ENCODE results near the gene TECRL.

TECRL gene, protein sequence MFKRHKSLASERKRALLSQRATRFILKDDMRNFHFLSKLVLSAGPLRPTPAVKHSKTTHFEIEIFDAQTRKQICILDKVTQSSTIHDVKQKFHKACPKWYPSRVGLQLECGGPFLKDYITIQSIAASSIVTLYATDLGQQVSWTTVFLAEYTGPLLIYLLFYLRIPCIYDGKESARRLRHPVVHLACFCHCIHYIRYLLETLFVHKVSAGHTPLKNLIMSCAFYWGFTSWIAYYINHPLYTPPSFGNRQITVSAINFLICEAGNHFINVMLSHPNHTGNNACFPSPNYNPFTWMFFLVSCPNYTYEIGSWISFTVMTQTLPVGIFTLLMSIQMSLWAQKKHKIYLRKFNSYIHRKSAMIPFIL

DNA sequence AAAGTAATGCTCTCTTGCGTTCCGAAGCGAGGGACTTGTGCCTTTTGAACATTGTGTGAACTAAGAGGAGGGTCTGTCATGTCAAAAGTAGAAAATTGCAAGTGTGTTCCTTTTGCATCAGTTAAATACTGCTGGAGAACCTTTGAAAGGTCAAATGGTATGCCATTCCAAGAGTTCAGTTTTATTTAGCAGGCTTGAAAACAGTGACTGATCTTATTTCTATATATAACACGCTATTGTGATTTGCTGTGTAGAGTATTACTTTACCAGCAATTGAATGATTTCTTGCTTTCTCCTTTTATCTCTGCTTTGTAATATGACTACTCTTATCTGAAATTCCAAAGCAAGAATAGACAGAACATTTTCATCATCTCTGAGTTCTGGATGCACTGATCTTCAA lies at the start of gene TECRL:
TECRL (minus strand) TSS at position 151 of the 400 bp plus-strand sequence; CDS start at position 52, 99 bp downstream.
- DNase-seq, result no peak

DNA sequence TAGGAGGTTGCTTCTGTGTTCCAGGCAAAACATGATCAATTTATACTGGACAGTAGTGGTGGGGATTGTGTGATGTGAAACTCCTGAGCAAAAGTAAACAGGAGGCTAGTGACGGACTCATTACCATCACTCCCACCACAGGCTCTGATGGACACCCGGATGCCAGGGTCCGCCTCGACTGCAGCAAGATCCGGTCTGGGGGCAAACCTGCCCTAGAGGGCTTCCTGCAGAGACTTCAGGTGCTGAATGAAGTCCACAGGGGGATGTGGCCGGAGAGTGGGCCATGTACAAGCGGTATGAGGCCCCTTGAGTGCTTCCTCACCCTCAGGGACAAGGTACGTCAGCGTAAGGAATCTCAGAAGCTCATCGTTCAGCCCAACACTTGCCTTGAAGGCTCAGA lies 23.4 kb upstream of the TECRL start:
- DNase-seq, result no peak

DNA sequence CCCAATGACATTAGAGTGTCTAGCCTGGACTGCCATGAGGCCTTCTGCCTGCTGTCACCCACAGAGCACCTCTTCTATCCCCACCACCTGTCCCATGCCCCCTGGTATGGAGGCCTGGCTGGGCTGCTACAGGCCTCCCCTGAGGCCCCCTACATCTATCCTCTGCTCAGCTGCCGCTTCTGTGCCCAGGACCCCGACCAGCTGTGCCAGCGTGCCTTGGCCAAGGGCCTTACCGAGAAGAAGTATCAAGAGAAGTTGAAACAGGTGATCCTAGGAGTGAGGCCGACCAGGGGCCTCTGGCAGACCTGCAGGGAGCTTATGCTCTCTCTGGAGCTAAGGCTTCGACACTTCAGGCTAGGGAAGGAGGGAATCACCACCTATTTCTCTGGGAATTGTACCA lies 21.7 kb upstream of the TECRL start:
- DNase-seq, result no peak

DNA sequence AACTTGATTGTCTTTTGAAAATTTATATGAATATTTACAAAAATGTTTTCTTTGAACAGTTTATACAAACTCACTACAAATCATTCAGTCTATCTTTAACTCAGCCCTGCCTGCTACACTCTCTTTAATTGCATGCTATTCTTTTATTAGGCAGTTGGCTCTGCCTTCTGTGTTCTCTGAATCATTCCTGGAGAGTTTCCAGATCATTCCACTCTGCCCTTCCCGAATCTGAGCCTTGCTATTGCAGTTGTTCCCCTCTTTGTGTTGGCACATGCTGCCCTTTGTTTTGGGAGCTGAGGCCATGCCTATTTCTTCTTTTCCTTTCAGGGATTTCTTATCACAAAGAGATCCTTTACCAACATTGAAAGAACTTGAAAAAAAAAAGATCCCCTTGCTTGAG lies 8.7 kb upstream of the TECRL start:
- no peak for DNase-seq

DNA sequence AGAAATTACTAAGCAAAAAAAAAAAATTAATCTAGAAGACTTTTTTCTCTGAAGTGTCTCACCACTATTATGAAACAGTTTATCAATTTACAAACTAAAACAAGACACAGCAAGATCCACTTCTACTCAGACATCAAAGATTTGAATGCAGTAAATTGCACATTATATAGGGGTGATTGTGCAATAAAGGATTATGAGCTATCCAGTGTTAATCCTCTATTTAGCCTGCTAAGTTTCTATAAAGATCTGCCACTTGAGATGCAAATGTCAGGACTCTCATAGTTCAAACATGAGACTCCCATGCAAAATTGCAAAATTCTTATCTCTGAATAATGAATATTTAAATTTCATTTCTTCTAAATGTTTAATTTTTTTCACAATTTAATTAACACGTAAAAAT lies 2.2 kb downstream of the TECRL start:
- no peak for DNase-seq

DNA sequence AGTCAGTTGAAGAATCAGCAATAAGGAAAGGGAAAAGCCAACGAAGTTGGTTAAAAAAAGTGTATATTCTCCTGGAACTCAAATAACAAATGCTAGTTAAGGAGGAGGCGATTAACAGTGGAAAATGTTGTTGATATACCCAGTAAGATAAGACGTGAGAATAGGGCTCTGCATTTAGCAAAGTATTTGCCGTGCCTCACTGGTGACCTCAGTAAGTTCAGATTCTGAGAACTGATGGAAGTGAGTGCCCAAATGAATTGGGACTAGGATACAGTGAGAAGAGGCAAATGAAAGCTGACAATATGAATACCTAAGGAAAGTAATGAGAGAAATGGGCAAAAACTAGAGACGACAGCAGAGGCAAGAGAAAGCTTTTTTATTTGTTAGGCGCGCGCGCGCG lies 3.5 kb downstream of the TECRL start:
- no peak for DNase-seq

DNA sequence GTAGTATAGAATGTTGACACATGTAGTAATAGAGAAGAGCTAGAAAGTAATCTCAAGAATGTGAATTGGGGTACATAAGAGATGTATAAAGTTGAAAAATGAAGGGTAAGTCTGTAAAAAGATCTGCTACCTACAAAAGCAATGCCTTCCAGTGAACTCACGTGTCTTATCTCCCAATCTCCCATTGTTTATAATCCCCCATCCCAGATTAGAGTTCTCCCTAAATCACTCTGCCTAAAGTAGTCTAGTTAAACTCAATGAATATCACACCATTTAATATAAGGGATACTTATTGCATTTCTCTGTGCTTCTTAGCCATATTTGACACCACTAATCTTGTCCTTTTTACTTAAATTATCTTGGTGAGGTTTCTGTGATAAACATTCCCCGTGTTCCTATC lies 6.6 kb downstream of the TECRL start:
- DNase-seq, result no peak

DNA sequence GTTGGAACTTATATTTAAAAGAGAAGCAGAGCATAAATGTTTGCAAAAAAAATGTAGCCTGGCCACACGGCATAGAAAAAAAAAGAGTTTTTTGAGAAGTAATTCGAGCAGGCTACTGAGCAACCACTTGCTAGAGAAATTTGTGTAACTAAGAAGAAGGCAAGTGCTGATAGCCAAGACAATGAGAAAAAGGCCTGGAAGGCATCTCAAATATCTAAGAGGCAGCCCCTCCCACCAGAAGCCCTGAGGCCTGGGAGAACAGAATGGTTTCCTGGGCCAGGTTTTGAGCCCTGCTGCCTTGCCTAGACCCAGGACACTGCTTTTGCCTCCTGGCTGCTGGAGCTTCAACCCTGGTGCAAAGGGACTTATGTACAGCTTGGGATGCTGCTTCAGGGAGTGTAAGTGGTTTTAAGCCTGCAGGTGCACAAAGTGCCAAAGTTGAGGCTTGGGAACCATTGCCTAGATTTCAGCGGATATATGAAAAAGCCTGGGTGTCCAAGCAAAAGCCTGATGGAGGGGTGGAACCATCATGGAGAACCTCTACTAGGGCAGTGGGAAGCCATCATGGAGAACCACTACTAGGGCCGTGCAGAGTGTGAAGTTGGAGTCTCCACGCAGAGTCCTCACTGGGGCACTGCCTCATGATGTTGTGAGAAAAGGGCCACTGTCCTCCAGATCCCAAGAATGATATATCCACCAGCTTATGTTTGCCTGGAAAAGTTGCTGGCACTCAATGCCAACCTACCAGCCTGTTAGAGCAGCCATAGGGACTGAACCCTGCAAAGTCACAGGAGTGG lies 9.7 kb downstream of the TECRL start:
- DNase-seq, result no peak

DNA sequence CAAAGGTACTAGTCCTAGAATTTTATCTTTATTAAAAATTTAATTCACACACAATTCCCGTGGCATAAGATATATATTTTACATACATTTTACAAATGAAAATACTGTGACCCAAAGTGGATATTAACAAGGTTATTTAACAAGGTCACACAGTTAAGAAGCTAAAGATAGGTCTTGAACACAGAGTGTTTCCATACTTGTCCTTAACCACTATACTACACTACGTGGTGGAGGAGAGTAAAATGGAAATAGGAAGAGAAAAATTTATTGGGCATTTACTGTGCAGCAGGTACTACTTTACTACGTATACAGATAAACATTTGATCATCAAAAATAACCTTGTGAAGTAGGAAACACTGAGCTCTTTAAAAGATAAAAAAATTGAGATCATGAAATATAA lies 14.8 kb downstream of the TECRL start:
- no peak for DNase-seq

DNA sequence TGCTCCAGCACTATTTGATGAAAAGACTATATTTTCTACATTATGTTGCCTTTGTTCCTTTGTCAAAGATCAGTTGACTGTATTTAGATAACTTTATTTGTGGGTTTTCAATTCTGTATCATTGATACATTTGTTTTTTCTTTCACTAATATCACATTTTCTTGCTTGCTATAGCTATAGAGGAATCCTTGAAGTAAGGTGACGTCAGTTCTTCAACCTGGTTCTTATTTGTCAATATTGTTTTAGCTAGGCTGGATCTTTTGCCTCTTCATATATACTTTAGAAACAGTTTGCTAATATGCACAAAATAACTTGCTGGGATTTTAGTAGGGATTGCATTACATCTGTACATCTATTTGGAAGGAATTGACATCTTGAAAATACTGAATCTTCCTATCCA lies 21.0 kb downstream of the TECRL start:
- DNase-seq, result no peak

DNA sequence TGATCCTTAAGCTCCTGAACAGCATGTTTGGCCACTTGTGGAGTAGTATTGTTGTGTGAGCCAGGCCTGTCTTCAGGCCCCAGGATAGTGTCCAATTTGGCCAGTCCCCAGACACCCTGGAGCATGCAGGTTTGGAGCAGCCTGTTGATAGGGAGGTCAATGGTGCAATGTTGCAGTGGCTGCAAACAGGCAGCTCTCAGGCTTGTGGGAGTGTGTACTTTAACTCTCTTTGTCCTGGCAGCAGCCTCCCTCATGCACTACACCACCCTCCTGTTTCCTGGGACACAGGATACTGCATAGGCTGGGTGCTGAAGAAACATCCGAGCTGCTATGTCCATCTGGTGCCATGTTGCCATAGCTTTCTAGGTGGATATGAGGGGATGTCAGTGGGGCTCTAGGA lies 24.0 kb downstream of the TECRL start:
- no peak for DNase-seq

DNA sequence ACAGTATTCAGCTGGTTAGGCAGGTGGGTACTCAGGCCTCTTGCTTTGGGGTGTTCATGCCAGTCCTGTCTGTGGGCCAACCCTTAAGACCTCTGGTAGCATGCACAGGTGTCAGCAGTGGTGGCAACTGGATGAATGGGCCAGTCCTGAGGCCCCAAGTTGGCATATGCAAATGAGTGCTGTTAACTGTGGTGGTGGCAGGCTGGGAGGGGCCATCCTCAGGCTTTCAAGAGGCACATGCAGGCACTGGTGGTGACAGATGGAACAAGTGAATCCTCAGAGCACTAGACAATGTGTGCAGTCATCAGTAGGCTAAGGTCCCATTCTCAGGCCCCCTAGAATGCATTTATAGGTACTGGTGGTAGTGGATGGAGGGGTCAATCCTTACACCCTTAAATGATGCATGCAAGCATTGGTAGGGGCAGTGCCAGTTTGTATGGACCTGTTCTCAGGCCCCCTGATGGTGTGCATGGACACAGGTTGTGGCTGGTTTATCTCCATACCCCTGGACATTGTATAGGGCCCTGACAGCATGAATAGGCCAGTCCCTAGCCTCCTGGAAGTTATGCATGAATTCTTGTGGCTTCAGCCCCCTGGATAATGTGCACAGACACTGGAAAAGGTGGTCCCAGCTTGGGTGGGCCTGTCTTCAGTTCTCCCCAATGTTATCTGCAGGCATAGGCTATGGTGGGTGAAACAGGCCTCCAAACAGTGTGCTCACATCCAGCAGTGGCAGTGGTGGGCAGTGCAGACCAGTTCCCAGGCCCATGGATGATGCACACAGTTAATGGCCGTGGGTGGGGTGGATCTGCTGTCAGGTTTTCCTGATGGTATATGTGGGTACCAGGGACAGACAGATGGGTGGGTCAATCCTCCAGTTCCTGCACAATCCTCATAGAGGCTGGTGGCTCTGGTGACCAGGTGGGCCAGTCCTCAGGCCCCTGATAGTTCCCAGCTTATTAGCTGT lies 24.7 kb downstream of the TECRL start:
- no peak for DNase-seq

DNA sequence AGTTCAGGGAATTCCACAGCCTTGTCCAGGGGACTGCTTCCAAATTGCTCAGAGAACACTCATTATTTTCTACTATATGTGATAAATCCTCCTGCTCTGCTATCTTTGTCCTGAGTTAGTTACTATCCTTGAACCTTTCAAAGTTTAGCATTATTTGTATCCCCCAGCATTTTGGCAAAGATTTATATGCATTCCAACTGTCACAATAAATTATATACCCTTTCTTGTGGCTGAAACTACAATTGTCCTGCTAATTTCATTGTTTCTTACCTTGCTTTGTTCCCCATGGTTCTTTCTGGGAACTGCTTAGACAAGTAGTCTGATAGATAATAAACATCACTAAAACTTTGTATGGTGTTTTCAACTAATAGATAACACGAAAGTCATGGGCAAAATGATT lies 40.5 kb downstream of the TECRL start:
- DNase-seq, result no peak

DNA sequence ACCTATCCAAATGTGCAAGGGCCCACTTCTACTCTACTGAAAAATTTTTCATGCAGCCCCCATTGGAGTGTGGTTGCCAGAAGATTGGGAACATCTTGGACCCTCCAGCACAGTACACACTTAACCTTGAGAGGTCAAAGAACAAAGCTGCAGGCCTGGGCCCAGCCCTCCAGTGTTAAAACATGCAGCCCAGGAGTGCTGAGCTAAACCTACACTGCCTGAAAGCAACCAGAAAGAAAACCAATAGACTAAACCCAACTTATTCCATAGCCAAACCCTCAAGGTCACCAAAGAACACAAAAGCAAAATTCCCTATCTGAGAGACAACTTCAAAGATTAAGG lies 47.9 kb downstream of the TECRL start:
- DNase-seq, result no peak

DNA sequence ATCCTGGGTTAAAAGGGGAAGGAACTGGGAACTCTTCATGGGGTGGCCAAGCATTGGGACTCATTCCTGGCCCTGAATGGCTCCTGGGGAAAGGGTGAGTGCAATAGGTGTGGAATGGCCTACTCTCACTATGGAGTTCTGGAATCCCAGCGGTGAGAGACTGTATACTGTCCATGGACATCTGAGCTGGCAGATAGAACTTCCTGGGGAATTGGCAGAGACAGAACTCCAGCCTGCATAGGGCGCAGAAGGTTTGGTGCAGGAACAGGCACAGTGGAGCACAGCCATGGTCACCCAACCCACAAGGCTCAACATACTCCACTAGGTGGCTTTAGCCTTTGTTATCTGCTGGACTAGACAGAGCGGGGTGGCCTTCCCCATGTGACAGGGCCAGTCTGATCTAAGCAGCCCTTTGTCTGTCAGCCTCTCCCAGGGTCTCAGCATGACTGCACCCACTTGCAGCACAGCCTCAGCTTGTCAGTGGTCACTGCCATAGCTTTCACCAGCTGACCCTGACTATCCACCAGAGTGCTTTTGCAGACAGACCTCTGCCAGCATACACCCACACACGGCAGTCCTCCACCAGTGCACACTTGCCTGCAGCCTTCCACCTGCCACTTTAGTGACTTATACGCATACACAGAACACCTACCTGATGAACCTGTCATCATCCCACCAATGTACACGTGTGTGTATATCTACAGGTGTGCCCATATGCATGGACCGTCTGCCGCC lies 48.4 kb downstream of the TECRL start:
- no peak for DNase-seq

DNA sequence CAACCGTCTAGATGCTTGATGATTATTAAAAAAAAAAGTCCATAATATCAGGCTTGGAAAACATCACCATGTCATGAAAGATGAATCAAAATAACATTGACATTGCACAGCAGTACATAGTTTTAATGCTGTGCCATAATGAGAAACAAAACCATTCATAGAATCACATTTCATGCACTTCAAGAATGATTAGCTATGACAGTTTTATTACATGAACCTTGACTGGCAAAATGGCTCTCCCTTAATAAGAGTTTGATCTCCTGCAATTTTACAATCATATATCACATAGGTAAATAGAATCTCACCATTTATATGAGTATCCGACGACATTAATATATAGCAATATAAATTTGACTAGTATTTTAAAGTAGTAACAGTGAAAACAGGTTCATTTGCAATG lies 49.8 kb downstream of the TECRL start:
- no peak for DNase-seq

DNA sequence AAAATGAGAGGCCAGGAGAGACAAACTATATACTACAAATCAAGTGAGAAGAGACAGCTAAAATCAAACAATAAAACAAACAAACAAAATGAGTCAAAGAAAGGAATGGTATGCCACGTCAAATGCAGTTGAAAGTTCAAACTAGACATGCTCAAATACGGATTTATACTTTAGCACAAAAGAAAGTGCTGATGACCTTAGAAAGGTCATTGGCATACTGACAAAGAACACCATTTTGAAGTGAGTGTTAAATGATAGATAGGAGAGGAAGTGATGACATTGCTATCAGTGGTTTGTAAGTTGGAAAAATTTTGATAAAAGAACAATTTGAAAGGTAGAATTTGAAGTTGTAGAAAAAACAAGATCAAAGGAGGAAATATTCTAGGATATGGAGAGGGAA lies 55.3 kb downstream of the TECRL start:
- no peak for DNase-seq

DNA sequence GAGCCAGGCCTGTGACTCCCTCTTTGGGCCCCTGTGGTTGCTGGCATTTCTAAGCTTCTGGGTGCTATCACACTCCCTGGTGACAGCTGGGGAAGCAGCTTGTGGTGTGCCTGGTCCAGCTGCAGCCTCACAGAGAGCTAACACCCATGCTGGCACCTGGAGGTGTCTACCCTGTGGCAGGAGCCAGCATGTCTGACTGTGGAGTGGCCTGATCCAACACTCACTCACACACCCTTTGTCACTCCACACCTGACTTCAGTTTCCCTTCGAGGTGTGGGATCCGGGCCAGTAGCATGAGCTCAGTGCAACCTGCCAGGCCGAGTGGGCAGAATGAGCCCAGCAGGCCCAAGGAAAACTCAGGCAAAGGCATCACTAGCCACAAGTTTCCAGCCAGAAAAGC lies 67.5 kb downstream of the TECRL start:
- no peak for DNase-seq

DNA sequence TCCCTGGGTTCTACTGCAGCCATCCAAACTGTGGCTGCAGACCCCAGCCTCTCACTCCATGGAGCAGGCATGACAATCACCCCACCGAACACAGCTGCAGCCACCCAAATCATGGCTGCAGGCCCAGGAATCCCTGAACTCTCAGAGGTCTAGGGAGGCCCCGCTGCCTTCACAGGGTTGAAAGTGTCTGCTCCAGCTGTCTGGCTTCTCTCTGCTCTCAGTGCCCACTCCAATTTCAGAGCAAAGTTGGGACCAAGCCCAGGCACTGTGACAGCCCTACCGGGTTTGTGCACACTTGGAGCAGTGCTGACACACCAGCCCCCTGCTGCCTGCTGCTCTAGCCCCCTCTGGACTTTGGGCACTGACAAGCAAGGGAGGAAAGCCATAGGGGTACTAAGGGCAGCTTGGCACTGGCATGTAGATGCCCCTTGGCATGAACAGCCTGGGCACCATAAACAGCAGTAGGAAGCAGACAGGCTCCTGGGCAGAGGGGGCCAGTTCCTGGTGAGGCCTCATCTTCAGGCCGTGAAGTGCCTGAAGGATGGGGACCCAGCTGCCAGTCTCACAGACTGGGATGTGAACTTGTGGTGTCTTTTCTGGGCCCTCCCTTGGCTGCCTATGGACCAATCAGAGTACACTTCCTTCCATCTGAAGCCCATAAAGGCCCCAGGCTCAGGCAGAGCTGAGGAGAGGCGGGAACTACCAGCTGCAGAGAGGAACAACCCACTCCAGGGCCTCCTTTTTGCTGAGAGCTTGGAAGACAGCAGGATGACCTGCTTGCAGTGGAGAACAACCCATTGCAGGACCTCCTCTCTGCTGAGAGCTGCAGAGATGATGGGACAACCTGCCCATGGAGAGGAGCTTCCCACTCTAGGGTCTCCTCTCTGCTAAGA lies 68.8 kb downstream of the TECRL start:
- DNase-seq, result no peak

DNA sequence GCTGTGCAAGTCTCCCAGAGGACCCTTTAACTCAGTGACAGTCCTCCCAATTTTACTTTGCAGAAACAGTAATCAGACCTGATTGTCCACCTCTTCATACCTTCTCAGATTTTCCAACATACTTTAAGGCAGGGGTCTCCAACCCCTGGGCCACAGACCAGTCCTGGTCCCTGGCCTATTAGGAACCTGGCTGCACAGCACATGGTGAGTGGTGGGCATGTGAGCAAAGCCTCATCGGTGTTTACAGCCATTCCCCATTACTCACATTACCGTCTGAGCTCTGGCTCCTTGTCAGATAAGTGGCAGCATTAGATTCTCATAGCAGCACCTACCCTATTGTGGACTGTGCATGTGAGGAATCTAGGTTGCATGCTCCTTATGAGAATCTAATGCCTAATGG lies 74.3 kb downstream of the TECRL start:
- DNase-seq, result no peak

DNA sequence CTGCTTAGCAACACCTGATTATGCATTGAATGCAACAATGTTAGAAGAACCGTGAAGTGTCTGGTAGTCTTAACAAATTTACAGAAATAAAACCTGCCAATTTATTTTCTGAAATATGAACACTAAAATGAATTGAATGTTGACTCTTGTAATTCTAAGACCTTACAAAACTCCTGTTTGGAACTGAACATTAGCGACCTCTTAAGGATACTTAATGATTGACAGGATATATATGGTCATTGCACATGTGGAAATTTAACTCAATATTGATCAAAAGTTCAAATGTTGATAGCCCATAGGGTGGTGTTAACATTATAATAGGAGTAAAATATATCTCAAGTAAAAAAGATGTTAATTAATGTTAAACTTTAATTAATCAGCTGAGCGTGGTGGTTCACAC lies 79.1 kb downstream of the TECRL start:
- no peak for DNase-seq

DNA sequence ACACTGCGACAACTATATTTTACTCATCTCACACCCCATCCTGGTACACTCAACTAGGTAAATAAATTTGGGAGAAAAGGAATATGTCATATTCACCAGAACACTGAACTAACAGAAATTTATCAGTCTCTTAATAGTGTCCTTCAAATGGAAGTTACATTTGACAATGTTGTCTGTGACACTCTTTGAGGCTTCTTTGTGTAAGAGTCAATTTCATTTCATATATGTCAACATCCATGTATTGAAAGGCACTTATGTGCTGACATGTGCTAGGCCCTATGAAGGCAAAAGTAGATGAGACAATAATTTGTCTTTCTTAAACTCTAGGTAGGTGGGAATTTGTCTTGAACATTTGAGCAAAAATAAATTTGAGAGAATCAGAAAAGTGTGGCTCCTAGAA lies 82.0 kb downstream of the TECRL start:
- no peak for DNase-seq
